HG02763 (cell line): ENCODE data around the gene CDKAL1.
"Not testable (repeated sequence)": the region's sequence is repeated elsewhere in the genome, so short reads cannot be mapped to it uniquely, and the experiment has no call there.

Experiments used
- ATAC-seq: cut with Tn5 transposase; IDR thresholded peaks from one replicate; pipeline ENCODE4 v1.9.1; 2021; ENCODE audit warnings: mild to moderate bottlenecking, moderate library complexity; ENCODE audit not compliant: unreplicated experiment

Gene CDKAL1

GRCh38 chr6:20632696-20633095 is 98.4 kb downstream of the CDKAL1 start:
- ATAC-seq, result no peak

DNA sequence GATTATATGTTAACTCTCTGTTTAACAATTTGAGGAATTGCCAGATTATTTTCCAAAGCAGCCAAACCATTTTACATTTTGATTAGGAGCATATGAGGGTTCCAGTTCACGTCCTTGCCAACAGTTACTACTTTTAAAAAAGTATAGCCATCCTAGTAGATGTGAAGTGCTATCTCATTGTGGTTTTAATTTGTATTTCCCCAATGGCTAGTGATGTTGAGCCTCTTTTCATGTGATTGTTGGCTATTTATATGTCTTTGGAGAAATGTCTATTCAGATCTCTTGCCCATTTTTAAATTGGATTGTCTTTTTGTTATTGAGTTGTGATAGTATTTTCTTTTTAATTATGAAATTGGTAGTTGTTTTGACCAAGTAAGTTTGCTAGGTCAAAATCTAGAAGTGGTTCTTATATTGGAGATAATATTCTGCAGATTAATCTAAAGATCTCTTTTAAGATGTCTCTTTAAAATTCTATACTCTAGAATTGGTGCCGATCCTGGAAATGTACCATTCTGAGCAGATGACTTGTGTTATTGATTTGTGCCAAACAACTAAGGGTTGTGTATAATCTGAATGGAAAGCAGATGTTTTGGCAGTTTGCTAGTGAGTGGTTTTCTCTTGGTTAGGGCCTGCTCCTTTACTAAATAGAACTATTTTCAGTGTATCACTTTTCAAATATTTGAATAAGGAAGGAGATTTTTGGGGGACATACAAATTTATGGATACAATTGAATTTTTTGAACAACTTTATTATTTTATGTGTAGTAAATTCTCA is 99.5 kb downstream of the CDKAL1 start:
- no peak for ATAC-seq

GRCh38 chr6:20639161-20639560 is 104.9 kb downstream of the CDKAL1 start:
- ATAC-seq, result no peak

DNA sequence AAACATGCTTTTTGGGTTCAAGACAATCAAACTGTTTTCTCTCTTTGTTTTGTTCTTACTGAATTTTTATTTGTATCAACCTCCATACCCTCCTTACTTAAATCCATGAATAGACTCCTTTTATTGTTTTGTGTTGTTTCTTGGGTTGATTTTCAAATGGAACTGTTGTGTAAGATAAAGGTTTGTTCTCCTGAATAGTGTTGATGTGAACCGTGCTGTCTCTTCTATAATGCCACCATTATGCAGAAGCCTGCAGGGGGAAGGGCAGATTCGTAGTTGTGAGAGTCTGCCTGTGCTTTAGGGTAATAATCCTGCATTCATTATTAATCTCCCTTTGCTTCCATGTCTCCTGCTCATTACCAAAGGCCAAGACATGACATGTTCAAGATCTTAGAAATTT is 105.9 kb downstream of the CDKAL1 start:
- ATAC-seq, result no peak

GRCh38 chr6:20642441-20642840 is 108.2 kb downstream of the CDKAL1 start:
- no peak for ATAC-seq

GRCh38 chr6:20644667-20645370 is 110.6 kb downstream of the CDKAL1 start:
- no peak for ATAC-seq

DNA sequence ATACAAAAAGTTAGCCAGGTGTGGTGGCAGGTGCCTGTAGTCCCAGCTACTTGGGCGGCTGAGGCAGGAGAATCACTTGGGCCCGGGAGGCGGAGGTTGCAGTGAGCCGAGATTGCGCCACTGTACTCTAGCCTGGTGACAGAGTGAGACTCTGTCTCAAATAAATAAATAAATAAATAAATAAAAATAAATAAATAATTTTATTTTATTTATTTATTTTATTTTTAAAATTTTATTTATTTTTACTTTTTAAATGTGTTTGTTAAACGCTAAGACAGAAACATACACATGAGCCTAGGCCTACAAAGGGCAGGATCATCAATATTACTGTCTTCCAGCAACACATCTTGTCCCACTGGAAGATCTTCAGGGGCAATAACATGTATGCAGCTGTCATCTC is 111.3 kb downstream of the CDKAL1 start:
- ATAC-seq, result not testable (repeated sequence)

- no peak for ATAC-seq
These were observed 113.3 kb downstream of the CDKAL1 start for GRCh38 chr6:20647585-20647984.

- not testable (repeated sequence) for ATAC-seq
These were observed 115.6 kb downstream of the CDKAL1 start for GRCh38 chr6:20649696-20650470.

- ATAC-seq, result no peak
These were observed 118.2 kb downstream of the CDKAL1 start for GRCh38 chr6:20652299-20653084.

GRCh38 chr6:20653085-20653479 is 118.8 kb downstream of the CDKAL1 start:
- no peak for ATAC-seq

DNA sequence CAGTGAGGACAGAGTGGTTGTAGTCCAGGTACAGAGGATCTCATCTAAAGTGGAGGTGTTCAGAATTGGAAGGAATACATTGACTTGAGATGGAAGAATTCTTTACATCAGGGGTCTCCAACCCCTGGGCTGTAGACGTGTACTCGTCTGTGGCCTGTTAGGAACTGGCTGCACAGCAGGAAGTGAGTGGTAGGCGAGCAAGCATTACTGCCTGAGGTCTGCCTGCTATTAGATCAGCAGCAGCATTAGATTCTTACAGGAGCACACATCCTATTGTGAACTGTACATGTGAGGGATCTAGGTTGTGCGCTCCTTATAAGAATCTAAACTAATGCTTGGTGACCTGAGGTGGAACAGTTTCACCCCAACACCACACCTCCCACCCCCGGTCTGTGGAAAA is 121.1 kb downstream of the CDKAL1 start:
- no peak for ATAC-seq

DNA sequence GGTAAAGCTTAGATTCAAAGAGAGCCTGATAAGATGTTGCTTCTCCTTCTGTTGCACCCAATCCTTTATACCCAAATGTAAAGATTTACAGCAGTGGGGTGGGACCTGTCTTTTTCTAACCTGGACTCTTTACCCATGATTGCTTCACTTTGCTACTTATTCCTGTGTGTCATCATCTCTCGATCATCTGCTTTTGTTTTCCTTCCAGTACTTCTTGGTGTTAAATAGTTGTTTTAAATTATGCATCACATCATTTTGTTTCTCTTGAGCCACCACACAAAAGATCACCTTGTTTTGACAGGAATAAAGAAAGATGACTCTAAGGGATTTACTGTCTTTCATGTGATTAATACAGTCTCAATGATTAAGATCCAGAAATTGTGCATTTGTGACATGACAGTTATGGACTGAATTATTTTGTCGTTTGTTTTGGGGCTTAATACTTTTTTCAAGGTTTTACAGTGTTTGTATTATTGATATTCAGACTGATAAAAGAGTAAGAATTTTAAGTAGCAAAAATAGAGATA is 123.1 kb downstream of the CDKAL1 start:
- no peak for ATAC-seq

DNA sequence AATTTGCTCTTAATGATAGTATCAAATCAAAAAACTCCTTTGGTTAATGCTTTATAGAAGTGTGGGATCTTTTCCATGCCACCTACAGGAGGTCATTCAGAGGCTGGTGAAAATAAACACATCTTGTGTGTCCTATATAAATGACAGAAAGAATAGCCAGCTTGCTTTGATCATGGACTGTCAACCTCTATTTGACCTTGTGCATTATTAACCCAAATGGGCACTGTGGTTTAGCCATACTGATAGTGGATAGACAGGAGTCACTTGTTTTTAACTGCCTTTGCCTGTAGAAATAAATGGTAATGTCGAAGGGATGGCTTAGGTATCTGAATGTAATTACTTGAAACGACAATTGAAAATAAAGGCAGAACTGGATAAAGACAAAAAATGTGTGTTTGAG is 123.8 kb downstream of the CDKAL1 start:
- no peak for ATAC-seq

DNA sequence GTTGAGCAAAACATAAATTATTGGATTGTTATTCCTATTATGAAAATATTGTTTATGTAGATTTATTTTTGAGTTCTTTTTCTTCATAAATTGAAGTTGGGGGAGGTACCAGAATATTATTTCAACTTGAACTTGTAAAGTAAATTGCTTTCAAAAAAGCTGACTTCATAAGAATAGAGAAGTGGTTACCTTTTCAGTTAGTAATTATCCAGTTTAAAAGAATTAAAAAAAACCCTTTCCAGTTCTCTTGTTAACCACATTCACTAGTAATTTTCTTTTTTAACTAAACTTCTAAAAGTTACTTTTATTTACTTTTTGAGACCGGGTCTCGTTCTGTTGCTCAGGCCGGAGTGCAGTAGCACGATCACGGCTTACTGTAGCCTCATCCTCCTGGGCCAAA is 124.3 kb downstream of the CDKAL1 start:
- ATAC-seq, result no peak

DNA sequence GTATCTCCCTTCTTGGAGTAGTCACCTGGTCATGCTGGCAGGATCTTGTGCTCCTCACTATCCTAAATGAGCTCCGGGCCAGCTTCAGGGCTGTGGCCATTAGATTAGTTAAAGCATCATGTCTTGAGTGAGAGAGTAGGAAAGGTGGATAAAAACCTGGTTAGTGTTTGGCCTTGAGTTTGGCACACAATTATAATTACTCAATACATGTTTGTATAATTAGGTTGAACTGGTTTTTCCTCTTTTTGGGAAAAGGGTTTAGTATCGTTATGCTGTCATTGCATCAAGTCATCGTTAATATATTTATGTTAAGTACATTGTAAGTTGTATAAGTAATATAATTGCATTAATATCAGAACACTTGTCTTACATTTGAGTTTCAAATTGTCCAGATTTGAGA is 126.3 kb downstream of the CDKAL1 start:
- no peak for ATAC-seq

- no peak for ATAC-seq
These were observed 127.5 kb downstream of the CDKAL1 start for GRCh38 chr6:20661721-20662120.

DNA sequence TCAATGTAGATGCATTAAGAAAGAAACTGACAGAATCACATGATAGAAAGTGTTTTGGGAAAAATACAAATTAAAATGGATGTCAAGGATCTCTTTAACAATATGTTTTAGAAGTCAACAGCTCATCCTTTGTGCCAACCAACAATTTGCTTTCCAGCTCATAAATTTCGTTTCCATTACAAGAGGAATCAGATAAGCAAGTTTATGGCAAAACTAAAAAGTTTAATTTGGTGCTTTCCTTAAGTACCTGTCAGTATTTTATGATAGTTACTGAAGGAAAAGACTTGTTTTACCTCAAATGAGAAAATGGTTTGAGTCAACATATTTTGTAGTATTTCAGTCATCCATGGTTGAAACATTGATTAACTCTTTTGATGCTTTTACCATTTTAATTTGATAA is 130.0 kb downstream of the CDKAL1 start:
- no peak for ATAC-seq

DNA sequence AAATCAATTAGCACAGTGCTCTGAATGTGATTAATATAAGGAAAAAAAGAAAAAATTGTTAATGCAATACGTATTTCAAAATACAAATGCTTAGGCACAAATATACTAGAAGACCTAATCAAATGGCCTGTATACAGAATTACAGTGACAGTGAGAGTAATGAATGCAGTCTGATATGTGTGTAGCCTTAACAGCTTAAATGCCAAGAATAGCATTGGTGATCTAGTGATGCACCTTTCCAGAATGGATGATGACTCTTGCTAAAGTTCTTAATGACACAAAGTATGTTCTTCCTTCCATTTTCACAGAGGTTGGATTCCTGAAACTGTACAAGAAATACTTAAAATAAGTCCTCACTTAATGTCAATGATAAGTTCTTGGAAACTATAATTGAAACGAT is 131.0 kb downstream of the CDKAL1 start:
- ATAC-seq, result no peak

- ATAC-seq, result peak; percentile 80
These were observed 135.5 kb downstream of the CDKAL1 start for GRCh38 chr6:20669571-20670314.
